ENCODE measurements around the gene RAB6C.
"Not testable (repeated sequence)": the region's sequence is repeated elsewhere in the genome, so short reads cannot be mapped to it uniquely, and the experiment has no call there.

The RAB6C gene

DNA sequence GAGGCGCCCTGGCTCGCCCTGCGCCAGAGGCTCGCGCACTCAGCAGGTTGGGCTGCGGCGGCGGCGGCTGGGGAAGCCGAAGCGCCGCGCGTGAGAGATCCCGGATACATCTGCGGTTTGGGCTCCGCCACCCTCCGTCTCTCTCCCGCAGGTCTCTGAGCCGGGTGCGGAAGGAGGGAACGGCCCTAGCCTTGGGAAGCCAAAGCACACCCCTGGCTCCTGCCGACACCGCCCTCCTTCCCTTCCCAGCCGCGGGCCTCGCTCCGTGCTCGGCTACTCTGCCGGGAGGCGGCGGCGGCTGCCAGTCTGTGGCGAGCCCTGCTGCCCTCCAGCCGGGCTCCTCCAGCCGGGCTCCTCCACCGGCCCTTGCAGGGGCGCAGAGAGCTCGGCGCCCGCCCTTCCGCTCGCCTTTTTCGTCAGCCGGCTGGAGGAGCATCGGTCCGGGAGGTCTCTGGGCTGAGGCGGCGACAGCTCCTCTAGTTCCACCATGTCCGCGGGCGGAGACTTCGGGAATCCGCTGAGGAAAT is at the start of gene RAB6C:
RAB6C (plus strand) TSS at position 38 of the 527 bp plus-strand sequence; CDS start at position 488, 450 bp downstream.
- peaks cover 21% of the 10 kb centered on the region for H3K27me3 ChIP-seq (ENCODE audit: insufficient read depth, low read length)
- not testable (repeated sequence) for H3K9me3 ChIP-seq (ENCODE audit: low read length); H3K4me1 ChIP-seq (ENCODE audit: insufficient read depth, low read length); H3K36me3 ChIP-seq (ENCODE audit: insufficient read depth, low read length)
- H2AFZ ChIP-seq (ENCODE audit: low read depth, low read length) = peak within 1 kb of the TSS; percentile 91
- peak within 1 kb of the TSS; percentile 39 for H3K4me3 ChIP-seq (ENCODE audit: low read length)

DNA sequence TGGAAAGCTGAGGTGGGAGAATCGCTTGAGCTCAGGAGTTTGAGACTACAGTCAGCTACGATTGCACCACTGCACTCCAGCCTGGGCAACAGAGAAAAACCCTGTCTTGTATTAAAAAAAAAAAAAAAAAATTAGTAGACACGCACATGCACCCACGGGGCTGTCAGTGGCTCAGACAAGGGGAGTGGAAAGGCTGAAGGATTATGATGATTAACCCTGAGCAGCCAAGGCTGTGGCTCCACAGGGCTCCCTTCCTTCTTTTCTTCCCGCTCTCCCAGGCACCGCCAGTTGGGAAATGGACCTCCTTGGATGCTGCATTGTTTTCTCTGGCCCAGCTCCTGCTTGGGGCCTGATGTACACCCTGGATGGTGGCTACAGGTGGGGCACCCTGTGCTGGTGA is 49.0 kb upstream of the RAB6C start:
- Histone ChIP-seq H3K4me1 (ENCODE audit: insufficient read depth, low read length) (peaks cover 8% of the 10 kb centered on the region), H3K36me3 (ENCODE audit: insufficient read depth, low read length) (no peaks in the 10 kb centered on the region), H3K4me3 (ENCODE audit: low read length) (no peak overlapping the region), H2AFZ (ENCODE audit: low read depth, low read length) (no peak overlapping the region), H3K27me3 (ENCODE audit: insufficient read depth, low read length) (peaks cover 8% of the 10 kb centered on the region), H3K9me3 (ENCODE audit: low read length) (no peaks in the 10 kb centered on the region)

DNA sequence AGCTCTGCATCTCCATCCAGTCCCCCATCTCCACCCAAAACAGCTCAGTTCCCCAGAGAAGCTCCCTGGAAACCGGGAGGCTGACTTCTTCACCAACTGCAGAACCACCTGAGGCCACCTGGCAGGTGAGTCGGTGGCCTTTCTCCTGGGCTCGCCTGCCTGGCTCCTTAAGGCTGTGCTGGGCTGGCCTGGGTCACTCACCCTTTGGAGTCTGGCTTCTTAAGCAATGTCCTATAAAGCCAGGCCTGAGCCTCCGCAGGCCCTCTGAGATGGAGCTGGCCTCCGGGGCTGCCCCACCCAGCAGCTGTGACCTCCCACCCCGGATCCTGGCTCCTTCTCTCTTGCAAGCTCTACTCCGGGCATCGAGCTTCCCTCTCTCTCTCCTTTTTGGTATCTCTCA is 46.1 kb upstream of the RAB6C start:
- H2AFZ ChIP-seq (ENCODE audit: low read depth, low read length); H3K9me3 ChIP-seq (ENCODE audit: low read length); H3K4me3 ChIP-seq (ENCODE audit: low read length); H3K4me1 ChIP-seq (ENCODE audit: insufficient read depth, low read length); H3K36me3 ChIP-seq (ENCODE audit: insufficient read depth, low read length); H3K27me3 ChIP-seq (ENCODE audit: insufficient read depth, low read length): not testable (repeated sequence)

DNA sequence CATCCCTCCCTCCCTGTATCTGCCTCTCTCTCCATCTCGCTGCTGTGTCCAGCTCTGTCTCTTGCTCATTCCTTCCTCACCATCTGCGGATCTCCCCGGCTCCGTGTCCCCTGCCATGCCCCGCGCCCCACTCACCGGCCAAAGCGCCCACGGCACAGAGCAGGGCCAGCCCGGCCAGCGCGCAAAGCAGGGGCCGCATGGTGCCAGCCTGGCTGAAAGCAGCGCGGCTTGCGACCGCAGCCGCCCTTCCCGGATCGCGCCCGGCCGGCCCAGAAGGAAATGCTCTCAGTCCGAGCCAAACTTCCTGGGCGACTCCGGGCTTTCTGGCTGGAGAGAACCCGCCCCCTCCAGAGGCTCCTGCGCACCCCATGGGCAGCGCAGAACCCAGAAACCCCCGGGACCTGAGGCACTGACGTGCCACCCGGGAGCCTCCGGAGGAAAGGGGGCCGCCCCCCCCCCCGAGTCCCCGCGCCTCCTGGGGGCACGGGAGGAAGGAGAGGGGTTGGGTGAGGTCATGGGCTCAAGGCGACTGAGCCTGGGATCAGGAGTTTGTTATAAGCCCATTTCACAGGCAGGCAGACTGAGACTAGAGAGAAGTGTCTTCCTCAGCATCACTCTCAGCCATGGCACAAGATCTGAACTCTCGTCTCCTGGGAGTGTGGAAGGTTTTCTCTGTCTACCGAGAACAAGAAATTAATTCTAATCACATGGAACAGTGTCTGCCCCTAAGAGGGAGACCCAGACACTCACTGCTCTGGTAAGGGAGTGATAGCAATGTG is 45.2 kb upstream of the RAB6C start:
- H2AFZ ChIP-seq (ENCODE audit: low read depth, low read length) = no peak overlapping the region
- no peaks in the 10 kb centered on the region for H3K4me1 ChIP-seq (ENCODE audit: insufficient read depth, low read length)
- H3K36me3 ChIP-seq (ENCODE audit: insufficient read depth, low read length) = no peaks in the 10 kb centered on the region
- H3K4me3 ChIP-seq (ENCODE audit: low read length) = no peak overlapping the region
- H3K9me3 ChIP-seq (ENCODE audit: low read length) = no peaks in the 10 kb centered on the region
- H3K27me3 ChIP-seq (ENCODE audit: insufficient read depth, low read length) = peaks cover 8% of the 10 kb centered on the region

DNA sequence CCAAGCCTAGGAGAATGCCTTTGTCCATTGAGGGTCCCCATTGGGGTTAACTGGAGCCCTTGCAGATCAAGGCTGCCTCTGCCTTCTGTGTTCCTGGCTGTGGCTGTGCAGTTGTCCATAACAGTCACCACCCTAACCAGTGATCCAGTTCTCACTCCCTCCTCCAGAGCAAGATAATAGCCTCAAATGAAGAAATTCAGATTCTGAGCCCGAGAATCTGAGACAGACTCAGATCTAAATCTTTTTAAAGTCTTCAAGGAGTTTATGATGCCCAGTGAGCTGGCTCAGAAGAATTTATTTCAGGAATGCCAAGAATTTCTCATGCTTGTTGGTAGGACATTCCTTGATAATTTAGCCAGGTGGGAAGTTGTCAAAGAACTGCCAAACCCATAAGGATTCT is 44.3 kb upstream of the RAB6C start:
- H3K27me3 ChIP-seq (ENCODE audit: insufficient read depth, low read length) = peaks cover 8% of the 10 kb centered on the region
- H3K4me1 ChIP-seq (ENCODE audit: insufficient read depth, low read length) = no peaks in the 10 kb centered on the region
- H3K36me3 ChIP-seq (ENCODE audit: insufficient read depth, low read length) = no peaks in the 10 kb centered on the region
- H3K9me3 ChIP-seq (ENCODE audit: low read length) = no peaks in the 10 kb centered on the region
- H3K4me3 ChIP-seq (ENCODE audit: low read length) = no peak overlapping the region
- no peak overlapping the region for H2AFZ ChIP-seq (ENCODE audit: low read depth, low read length)

DNA sequence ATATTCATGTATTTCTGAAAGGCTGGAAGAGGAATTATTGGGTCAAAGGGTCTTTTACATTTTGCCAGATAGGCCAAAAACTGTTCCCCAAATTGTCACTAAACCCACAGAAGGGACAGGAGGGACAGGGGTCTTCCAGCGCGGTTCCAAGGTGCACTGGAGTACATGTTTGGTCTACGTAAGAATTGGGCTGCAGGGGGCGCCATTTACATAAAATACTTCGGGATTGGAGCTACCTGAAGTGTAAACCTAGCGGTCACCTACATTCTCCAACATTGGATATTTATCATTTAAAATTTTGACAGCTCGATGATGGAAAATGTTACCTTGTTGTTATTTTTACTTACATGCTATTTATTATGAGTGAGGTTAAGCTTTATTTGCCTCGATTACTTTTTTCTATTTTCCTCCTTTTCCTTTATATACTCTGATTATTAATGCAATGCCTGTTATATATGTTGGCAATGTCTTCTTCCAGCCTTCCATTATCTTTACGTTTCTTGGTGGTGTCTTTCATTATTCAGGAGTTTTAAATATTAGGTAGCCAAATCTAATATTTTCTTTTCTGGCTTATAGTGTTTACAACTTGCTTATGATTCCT is 43.0 kb upstream of the RAB6C start:
- no peaks in the 10 kb centered on the region for H3K36me3 ChIP-seq (ENCODE audit: insufficient read depth, low read length)
- no peaks in the 10 kb centered on the region for H3K4me1 ChIP-seq (ENCODE audit: insufficient read depth, low read length)
- peaks cover 8% of the 10 kb centered on the region for H3K27me3 ChIP-seq (ENCODE audit: insufficient read depth, low read length)
- no peak overlapping the region for H3K4me3 ChIP-seq (ENCODE audit: low read length)
- H2AFZ ChIP-seq (ENCODE audit: low read depth, low read length) = no peak overlapping the region
- H3K9me3 ChIP-seq (ENCODE audit: low read length) = no peaks in the 10 kb centered on the region

DNA sequence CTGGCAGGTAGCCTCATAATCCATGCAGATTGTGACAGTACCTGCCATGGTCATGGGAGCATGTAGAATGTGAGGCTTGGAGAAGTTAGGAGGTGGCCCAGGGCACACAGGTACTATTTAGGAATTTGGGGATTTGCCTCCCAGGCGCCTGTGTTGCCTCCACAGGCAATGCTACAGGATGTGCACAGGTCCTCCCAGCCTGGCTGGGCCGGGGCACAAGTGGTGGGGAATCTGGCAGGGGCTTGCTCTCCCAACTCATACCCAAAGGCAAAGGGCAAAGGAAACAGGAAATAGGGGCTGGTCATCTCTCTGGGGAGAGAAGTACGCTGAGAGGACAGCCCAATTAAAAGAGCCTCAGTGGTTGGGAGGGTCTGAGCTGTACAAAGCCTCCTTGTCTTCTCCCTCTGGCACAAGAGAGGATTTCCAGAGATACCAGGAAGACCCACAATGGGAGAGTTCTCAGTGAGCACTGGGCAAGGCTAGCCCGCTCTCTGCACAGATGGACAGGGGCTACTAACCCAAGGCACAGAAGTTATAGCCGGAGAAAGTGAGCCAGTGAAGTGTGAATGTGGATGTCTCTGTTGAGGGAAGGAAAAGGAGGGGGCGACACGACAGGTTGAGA is 40.5 kb upstream of the RAB6C start:
- H3K4me3 ChIP-seq (ENCODE audit: low read length); H3K27me3 ChIP-seq (ENCODE audit: insufficient read depth, low read length); H3K9me3 ChIP-seq (ENCODE audit: low read length); H3K36me3 ChIP-seq (ENCODE audit: insufficient read depth, low read length); H2AFZ ChIP-seq (ENCODE audit: low read depth, low read length); H3K4me1 ChIP-seq (ENCODE audit: insufficient read depth, low read length): not testable (repeated sequence)

DNA sequence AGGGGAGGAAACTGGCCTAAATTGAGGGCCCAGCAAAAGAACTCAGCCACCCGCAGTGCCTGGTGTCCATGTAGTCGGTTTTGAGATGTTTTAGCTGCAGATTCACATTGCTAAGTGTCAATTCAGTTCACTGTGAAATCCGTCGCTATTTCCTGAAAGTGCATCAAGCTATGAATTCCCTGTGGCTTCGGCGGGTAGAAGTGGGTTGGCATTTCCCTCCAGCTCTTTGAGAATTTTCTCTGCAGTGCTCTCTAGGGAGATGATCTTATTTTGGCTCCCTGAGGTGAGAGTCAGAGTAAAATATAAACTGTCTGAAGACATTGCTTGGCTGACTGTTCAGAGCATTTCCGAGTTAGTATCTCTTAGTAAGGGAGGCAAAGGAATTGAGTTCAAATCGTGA is 36.0 kb upstream of the RAB6C start:
- H3K36me3 ChIP-seq (ENCODE audit: insufficient read depth, low read length); H3K9me3 ChIP-seq (ENCODE audit: low read length); H3K4me3 ChIP-seq (ENCODE audit: low read length); H2AFZ ChIP-seq (ENCODE audit: low read depth, low read length); H3K4me1 ChIP-seq (ENCODE audit: insufficient read depth, low read length); H3K27me3 ChIP-seq (ENCODE audit: insufficient read depth, low read length): not testable (repeated sequence)

DNA sequence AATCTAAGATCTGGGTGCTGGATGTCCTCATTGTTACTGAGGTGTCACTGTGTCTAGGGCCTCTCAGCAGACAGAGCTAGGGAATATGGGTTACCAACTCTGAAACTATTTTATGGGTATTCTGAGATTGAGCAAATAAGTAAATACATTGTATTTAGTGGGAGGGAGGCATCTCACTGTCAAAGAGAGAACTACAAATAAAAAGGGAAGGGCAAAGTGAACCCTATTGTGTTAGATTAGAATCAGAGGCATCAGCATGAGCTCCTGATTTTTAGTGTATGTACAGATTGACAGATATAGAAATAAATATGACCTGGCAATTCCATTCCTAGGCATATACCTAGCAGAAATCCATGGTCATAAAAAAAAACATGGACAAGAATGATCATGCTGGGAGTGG is 33.9 kb upstream of the RAB6C start:
- H3K9me3 ChIP-seq (ENCODE audit: low read length) = no peaks in the 10 kb centered on the region
- H3K27me3 ChIP-seq (ENCODE audit: insufficient read depth, low read length) = no peaks in the 10 kb centered on the region
- H2AFZ ChIP-seq (ENCODE audit: low read depth, low read length) = no peak overlapping the region
- H3K4me3 ChIP-seq (ENCODE audit: low read length) = no peak overlapping the region
- H3K36me3 ChIP-seq (ENCODE audit: insufficient read depth, low read length) = no peaks in the 10 kb centered on the region
- H3K4me1 ChIP-seq (ENCODE audit: insufficient read depth, low read length) = no peaks in the 10 kb centered on the region

DNA sequence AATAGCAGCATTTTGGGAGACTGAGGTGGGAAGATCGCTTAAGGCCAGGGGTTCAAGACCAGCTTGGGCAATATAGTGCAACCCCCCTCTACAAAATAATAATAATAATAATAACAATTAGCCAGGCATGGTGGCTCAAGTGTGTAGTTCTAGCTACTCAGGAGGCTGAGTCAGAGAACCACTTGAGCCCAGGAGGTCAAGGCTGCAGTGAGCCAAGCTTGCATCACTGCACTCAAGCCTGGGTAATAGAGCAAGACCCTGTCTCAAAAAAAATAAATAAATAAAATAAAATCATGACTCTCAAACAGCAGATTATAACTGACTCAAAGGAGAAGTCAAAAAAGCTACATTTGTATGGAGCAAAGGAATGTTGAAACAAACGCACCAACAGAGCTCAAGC is 31.8 kb upstream of the RAB6C start:
- not testable (repeated sequence) for H3K4me3 ChIP-seq (ENCODE audit: low read length); H3K36me3 ChIP-seq (ENCODE audit: insufficient read depth, low read length); H3K4me1 ChIP-seq (ENCODE audit: insufficient read depth, low read length); H2AFZ ChIP-seq (ENCODE audit: low read depth, low read length); H3K9me3 ChIP-seq (ENCODE audit: low read length); H3K27me3 ChIP-seq (ENCODE audit: insufficient read depth, low read length)

DNA sequence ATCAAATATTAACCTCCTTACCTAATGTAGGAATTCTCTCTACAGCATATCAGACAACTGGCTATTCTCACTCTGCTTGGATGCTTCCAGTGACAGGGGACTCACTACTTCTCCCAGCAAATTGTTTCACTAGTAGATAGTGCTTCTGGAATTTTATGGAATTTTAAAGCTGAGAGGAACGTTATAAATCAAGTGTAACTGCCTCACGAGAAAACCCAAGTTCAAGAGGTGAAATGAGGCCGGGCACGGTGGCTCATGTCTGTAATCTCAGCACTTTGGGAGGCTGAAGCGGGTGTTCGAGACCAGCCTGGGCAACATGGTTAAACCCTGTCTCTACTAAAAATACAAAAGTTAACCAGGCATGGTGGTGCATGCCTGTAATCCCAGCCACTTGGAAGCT is 23.3 kb upstream of the RAB6C start:
- not testable (repeated sequence) for H3K36me3 ChIP-seq (ENCODE audit: insufficient read depth, low read length); H3K9me3 ChIP-seq (ENCODE audit: low read length); H3K4me1 ChIP-seq (ENCODE audit: insufficient read depth, low read length); H3K27me3 ChIP-seq (ENCODE audit: insufficient read depth, low read length); H2AFZ ChIP-seq (ENCODE audit: low read depth, low read length); H3K4me3 ChIP-seq (ENCODE audit: low read length)

DNA sequence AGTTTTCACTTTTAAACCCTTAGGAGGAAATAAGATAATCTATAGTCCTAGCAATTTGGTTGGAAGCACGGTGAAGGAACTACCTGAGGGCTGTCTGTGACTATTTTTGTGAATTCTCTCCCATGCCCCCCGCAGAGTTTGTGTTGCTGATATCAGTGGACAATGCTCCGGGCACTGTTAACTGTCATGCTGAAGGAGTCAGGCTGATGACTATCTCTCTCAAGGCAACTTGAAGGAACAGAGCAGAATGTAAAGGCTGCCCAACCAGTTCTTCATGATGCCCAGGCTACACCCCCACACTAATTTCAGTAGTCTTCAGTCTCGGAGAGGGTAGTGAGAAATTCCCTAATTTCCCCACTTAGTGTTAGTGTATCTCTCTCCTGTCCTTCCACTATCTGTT is 21.6 kb upstream of the RAB6C start:
- no peak overlapping the region for H3K4me3 ChIP-seq (ENCODE audit: low read length)
- no peaks in the 10 kb centered on the region for H3K4me1 ChIP-seq (ENCODE audit: insufficient read depth, low read length)
- no peaks in the 10 kb centered on the region for H3K36me3 ChIP-seq (ENCODE audit: insufficient read depth, low read length)

DNA sequence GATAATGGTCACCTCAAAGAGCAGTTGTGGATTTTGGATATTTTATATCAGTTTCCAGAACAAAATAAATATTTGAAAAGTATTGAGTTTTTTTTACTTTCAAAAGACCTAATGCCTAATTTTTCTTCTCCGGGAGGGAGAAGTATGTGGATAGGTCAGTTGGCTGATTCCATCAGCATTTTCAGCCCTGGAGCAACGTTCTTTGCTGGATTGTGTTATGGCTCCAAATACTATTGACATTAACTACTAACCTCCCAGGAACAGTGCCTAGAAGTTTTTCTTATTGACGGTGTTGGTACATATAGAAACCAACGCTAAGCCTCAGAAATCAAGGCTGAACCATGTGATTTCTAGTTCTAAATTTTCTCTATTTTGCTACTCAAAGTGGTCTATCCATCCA is 20.7 kb upstream of the RAB6C start:
- not testable (repeated sequence) for H3K27me3 ChIP-seq (ENCODE audit: insufficient read depth, low read length); H3K9me3 ChIP-seq (ENCODE audit: low read length); H2AFZ ChIP-seq (ENCODE audit: low read depth, low read length); H3K36me3 ChIP-seq (ENCODE audit: insufficient read depth, low read length); H3K4me1 ChIP-seq (ENCODE audit: insufficient read depth, low read length); H3K4me3 ChIP-seq (ENCODE audit: low read length)

More for the DNA sequence above, 21.6 kb upstream of the RAB6C start:
- Histone ChIP-seq H2AFZ (ENCODE audit: low read depth, low read length) (no peak overlapping the region), H3K9me3 (ENCODE audit: low read length) (no peaks in the 10 kb centered on the region), H3K27me3 (ENCODE audit: insufficient read depth, low read length) (no peaks in the 10 kb centered on the region)
